Measurements from ENCODE around the gene MAST2.

DNA sequence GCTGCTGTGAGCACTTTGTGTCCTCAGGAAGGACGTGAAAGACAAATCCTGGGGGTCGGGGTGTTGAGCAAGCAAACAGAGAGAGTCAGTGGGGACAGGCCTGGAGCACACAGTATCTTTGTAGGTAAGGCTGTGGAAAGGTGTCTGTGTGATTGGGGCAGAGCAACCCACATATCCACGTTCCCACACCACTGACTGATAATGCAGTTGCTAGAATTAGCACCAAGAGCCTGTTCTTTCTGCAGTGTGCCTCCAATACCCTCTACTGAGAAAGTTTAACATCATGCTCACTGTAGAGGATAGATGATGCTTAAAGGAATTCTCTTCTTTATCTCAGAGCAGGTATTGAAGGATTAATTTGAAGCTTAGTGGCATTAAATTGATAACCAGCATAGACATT is 167.9 kb downstream of the MAST2 start:
- no peak for TF ChIP-seq POLR2A (IDR thresholded peaks at IDR 0.05)
- TF ChIP-seq, protein P1, sequence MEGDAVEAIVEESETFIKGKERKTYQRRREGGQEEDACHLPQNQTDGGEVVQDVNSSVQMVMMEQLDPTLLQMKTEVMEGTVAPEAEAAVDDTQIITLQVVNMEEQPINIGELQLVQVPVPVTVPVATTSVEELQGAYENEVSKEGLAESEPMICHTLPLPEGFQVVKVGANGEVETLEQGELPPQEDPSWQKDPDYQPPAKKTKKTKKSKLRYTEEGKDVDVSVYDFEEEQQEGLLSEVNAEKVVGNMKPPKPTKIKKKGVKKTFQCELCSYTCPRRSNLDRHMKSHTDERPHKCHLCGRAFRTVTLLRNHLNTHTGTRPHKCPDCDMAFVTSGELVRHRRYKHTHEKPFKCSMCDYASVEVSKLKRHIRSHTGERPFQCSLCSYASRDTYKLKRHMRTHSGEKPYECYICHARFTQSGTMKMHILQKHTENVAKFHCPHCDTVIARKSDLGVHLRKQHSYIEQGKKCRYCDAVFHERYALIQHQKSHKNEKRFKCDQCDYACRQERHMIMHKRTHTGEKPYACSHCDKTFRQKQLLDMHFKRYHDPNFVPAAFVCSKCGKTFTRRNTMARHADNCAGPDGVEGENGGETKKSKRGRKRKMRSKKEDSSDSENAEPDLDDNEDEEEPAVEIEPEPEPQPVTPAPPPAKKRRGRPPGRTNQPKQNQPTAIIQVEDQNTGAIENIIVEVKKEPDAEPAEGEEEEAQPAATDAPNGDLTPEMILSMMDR (IDR thresholded peaks at IDR 0.05): no peak
- TF ChIP-seq EP300 (IDR thresholded peaks at IDR 0.05): no peak

Data from upper lobe of left lung (tissue), 4 donors.